Hepatocyte (in vitro differentiated cells): ENCODE data around the gene KCNQ2.

Source experiments
- EZH2 ChIP-seq: fragments of 200-600 bp; sonication (generic); IDR thresholded peaks from 2 replicates; pipeline ENCODE4 v1.6.1; 2016; ENCODE audit warnings: antibody characterized with exemption, mild to moderate bottlenecking, borderline replicate concordance
- TF ChIP-seq, protein P1 (sequence below): fragments of 200-600 bp; sonication (generic); IDR thresholded peaks from 2 replicates; pipeline ENCODE4 v1.5.1; 2016; ENCODE audit warnings: antibody characterized with exemption, mild to moderate bottlenecking; ENCODE audit not compliant: poor library complexity

DNA sequence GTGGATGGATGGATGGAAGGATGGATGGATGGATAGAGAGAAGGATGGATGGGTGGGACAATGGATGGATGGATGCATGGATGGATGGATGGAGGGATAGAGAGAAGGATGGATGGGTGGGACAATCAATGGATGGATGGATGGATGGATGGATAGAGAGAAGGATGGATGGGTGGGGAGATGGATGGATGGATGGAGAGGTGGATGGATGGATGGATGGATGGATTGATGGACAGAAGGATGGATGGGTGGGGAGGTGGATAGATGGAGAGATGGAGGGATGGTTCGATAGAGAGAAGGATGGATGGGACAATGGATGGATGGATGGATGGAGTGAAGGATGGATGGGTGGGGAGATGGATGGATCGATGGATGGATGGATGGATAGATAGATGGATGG is 20.1 kb upstream of the KCNQ2 start:
- TF ChIP-seq, protein P1, sequence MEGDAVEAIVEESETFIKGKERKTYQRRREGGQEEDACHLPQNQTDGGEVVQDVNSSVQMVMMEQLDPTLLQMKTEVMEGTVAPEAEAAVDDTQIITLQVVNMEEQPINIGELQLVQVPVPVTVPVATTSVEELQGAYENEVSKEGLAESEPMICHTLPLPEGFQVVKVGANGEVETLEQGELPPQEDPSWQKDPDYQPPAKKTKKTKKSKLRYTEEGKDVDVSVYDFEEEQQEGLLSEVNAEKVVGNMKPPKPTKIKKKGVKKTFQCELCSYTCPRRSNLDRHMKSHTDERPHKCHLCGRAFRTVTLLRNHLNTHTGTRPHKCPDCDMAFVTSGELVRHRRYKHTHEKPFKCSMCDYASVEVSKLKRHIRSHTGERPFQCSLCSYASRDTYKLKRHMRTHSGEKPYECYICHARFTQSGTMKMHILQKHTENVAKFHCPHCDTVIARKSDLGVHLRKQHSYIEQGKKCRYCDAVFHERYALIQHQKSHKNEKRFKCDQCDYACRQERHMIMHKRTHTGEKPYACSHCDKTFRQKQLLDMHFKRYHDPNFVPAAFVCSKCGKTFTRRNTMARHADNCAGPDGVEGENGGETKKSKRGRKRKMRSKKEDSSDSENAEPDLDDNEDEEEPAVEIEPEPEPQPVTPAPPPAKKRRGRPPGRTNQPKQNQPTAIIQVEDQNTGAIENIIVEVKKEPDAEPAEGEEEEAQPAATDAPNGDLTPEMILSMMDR = no peak
- TF ChIP-seq EZH2 = no peak
